ENCODE measurements around the gene UBAP2L.

DNA sequence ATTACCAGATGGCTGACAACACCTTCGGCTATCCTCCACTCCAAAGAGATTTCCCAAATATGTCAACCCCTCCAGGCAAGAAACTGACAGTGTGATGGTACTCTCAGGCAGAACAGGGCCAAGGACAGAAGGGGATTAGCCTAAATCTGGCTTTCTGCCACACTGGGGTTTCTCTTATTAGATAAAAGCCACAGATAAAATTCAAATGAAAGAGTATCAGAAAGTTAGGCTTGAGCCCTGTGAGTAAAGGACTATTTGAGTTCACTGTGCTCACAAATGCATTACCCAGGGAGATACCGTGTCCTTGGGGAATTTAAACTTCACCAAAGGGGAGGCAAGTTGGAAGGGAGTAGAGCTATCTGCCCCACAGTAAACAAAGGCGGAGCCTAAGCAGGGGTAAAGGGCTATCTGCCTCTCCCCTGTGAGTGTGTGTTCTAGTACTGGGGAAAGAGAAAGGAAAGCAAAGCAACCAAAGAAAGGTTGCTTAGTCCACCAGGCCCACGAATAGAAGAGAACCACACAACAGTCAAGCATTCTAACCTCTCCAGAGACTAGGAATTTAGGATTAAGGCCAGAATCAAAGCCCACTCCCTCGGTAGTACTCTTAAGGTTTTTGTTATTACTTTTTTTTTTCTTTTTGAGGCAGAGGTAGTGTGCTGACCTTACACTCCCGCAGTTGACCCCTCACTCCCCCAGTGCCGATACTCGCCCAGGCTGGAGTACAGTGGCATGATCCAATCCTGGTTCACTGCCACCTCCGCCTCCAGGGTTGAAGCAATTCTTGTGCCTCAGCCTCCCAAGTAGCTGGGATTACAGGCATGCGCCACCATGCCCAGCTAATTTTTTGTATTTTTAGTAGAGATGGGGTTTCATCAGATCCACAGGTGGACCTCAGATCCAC, 41.6 kb upstream of the UBAP2L start:
- no peak for TF ChIP-seq EZH2 (IDR thresholded peaks at IDR 0.05; ENCODE audit: borderline replicate concordance, control insufficient read depth, low read depth, low read length)
- TF ChIP-seq, protein P1, sequence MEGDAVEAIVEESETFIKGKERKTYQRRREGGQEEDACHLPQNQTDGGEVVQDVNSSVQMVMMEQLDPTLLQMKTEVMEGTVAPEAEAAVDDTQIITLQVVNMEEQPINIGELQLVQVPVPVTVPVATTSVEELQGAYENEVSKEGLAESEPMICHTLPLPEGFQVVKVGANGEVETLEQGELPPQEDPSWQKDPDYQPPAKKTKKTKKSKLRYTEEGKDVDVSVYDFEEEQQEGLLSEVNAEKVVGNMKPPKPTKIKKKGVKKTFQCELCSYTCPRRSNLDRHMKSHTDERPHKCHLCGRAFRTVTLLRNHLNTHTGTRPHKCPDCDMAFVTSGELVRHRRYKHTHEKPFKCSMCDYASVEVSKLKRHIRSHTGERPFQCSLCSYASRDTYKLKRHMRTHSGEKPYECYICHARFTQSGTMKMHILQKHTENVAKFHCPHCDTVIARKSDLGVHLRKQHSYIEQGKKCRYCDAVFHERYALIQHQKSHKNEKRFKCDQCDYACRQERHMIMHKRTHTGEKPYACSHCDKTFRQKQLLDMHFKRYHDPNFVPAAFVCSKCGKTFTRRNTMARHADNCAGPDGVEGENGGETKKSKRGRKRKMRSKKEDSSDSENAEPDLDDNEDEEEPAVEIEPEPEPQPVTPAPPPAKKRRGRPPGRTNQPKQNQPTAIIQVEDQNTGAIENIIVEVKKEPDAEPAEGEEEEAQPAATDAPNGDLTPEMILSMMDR (IDR thresholded peaks at IDR 0.05 in 2 of 3, conservative IDR thresholded peaks at IDR 0.05 in 1 of 3; ENCODE audit: control insufficient read depth in 2 of 3, extremely low read depth in 1 of 3, insufficient read depth in 1 of 3, low read depth in 3 of 3, low read length in 3 of 3): no peak
